Measurements from ENCODE around the gene DHX58. TPM values are rescaled to one million over a fixed set of nuclear protein-coding genes. Genes with fewer than 3 reads are reported as not detected.

The DHX58 gene
- polyA plus RNA-seq, 1 of the 3 experiments (the other 2 are of a cell fraction) = 1.2 TPM

GRCh38 chr17:42053731-42054500 is 58.6 kb downstream of the DHX58 start (continued):
- no peak for TF ChIP-seq TCF12 (IDR thresholded peaks at IDR 0.05)
- TF ChIP-seq SMC3 (IDR thresholded peaks at IDR 0.05; ENCODE audit: low read depth, low read length) = no peak

GRCh38 chr17:42052346-42052877 is 60.1 kb downstream of the DHX58 start:
- Histone ChIP-seq H3K27ac (ENCODE audit: low read depth in 2 of 2, low read length in 1 of 2) (no peak overlapping the region), H3F3A (replicated peaks; ENCODE audit: insufficient read depth) (no peaks in the 10 kb centered on the region), H2AFZ (ENCODE audit: low read depth) (no peak overlapping the region), H3K4me3 (ENCODE audit: low read depth in 2 of 2, low read length in 1 of 2) (no peak overlapping the region), H3K9me3 (no peaks in the 10 kb centered on the region), H3K36me3 (replicated peaks in 1 of 2; ENCODE audit: control insufficient read depth in 1 of 2, insufficient read depth in 2 of 2, low read length in 1 of 2) (no peaks in the 10 kb centered on the region), H3K4me2 (no peak overlapping the region), H4K20me1 (ENCODE audit: insufficient read depth) (no peaks in the 10 kb centered on the region), H3K9ac (no peak overlapping the region), H3K4me1 (ENCODE audit: control insufficient read depth in 1 of 2, insufficient read depth in 2 of 2, low read depth in 1 of 2, low read length in 1 of 2) (peaks cover 0 to 8% of the 10 kb centered on the region in 2 experiments; a peak in 1 of 4 replicates), H3K27me3 (ENCODE audit: insufficient read depth) (peaks cover 15% of the 10 kb centered on the region), H3K79me2 (ENCODE audit: insufficient read depth) (no peaks in the 10 kb centered on the region), H3K9me2 (no peaks in the 10 kb centered on the region)
- 69% methylated on average over 6 of the region's 6 CpGs for WGBS (ENCODE audit: low lambda C conversion rate)
- CTCF ChIA-PET = interaction anchor here (1.5 to 3.7 kb wide), 5 partner anchors 12 to 54 kb away, joined by 3 to 15 read pairs (median 8); no protein-coding TSS in a partner anchor
- DNase-seq = no peak
- TF ChIP-seq GATA2 (CRISPR knock-in tag; IDR thresholded peaks at IDR 0.05) (no peak), FOXM1 (IDR thresholded peaks at IDR 0.05; ENCODE audit: low read depth) (no peak), FOXJ3 (CRISPR knock-in tag; IDR thresholded peaks at IDR 0.05) (no peak), SMC3 (IDR thresholded peaks at IDR 0.05; ENCODE audit: low read depth, low read length) (no peak)
- TF ChIP-seq, protein P1, sequence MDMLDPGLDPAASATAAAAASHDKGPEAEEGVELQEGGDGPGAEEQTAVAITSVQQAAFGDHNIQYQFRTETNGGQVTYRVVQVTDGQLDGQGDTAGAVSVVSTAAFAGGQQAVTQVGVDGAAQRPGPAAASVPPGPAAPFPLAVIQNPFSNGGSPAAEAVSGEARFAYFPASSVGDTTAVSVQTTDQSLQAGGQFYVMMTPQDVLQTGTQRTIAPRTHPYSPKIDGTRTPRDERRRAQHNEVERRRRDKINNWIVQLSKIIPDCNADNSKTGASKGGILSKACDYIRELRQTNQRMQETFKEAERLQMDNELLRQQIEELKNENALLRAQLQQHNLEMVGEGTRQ (IDR thresholded peaks at IDR 0.05; ENCODE audit: borderline replicate concordance, low read depth, low read length) = no peak
- TF ChIP-seq, protein P2, sequence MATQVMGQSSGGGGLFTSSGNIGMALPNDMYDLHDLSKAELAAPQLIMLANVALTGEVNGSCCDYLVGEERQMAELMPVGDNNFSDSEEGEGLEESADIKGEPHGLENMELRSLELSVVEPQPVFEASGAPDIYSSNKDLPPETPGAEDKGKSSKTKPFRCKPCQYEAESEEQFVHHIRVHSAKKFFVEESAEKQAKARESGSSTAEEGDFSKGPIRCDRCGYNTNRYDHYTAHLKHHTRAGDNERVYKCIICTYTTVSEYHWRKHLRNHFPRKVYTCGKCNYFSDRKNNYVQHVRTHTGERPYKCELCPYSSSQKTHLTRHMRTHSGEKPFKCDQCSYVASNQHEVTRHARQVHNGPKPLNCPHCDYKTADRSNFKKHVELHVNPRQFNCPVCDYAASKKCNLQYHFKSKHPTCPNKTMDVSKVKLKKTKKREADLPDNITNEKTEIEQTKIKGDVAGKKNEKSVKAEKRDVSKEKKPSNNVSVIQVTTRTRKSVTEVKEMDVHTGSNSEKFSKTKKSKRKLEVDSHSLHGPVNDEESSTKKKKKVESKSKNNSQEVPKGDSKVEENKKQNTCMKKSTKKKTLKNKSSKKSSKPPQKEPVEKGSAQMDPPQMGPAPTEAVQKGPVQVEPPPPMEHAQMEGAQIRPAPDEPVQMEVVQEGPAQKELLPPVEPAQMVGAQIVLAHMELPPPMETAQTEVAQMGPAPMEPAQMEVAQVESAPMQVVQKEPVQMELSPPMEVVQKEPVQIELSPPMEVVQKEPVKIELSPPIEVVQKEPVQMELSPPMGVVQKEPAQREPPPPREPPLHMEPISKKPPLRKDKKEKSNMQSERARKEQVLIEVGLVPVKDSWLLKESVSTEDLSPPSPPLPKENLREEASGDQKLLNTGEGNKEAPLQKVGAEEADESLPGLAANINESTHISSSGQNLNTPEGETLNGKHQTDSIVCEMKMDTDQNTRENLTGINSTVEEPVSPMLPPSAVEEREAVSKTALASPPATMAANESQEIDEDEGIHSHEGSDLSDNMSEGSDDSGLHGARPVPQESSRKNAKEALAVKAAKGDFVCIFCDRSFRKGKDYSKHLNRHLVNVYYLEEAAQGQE (IDR thresholded peaks at IDR 0.05; ENCODE audit: low read depth, low read length) = peak; percentile 52; the same call in 1 of the 2 replicates
- TF ChIP-seq, protein P3, sequence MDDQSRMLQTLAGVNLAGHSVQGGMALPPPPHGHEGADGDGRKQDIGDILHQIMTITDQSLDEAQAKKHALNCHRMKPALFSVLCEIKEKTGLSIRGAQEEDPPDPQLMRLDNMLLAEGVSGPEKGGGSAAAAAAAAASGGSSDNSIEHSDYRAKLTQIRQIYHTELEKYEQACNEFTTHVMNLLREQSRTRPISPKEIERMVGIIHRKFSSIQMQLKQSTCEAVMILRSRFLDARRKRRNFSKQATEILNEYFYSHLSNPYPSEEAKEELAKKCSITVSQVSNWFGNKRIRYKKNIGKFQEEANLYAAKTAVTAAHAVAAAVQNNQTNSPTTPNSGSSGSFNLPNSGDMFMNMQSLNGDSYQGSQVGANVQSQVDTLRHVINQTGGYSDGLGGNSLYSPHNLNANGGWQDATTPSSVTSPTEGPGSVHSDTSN (IDR thresholded peaks at IDR 0.05) = no peak
- POLR2A ChIA-PET = interaction anchor here (1.4 kb wide), 1 partner anchor 85 kb away, joined by 4 read pairs; the partner anchor contains the start of gene CNP

All from SK-N-SH (cell line).